Vagina (tissue), 2 donors: ENCODE data around the gene SLC12A3. TPM values are rescaled to one million over a fixed set of nuclear protein-coding genes. Genes with fewer than 3 reads are reported as not detected.

Source experiments
- DNase-seq, 2 donors: peaks; one replicate each; pipeline ENCODE4 v3.0.0-alpha.2; 2017; ENCODE audit errors: extremely low spot score in 2 of 2
- H3K27ac ChIP-seq: fragments of 200-600 bp; sonication (generic); one replicate; pipeline ENCODE4 v1.5.1; 2019
- H3K27me3 ChIP-seq: fragments of 200-600 bp; sonication (generic); one replicate; pipeline ENCODE4 v1.5.1; 2019
- H3K36me3 ChIP-seq, 2 donors: fragments of 200-600 bp; sonication (generic); one replicate each; pipeline ENCODE4 v1.5.1; 2017 to 2019
- H3K4me1 ChIP-seq: fragments of 200-600 bp; sonication (generic); one replicate; pipeline ENCODE4 v1.5.1; 2019
- H3K4me3 ChIP-seq, 2 donors: fragments of 200-600 bp; sonication (generic); 1 replicate in 1 of 2; 2 replicates in 1 of 2; pipeline ENCODE4 v1.5.1; 2016 to 2019
- H3K9me3 ChIP-seq: fragments of 200-600 bp; sonication (generic); one replicate; pipeline ENCODE4 v1.5.1; 2019
- POLR2A ChIP-seq, 2 donors: fragments of 450-650 bp; IDR thresholded peaks; one replicate each; pipeline ENCODE4 v1.6.1; 2017; ENCODE audit warnings: antibody characterized with exemption in 2 of 2, mild to moderate bottlenecking in 2 of 2, moderate library complexity in 2 of 2
- POLR2AphosphoS5 ChIP-seq, 2 donors: sonication (generic); formaldehyde crosslinking; IDR thresholded peaks; one replicate each; pipeline ENCODE4 v1.9.0; 2017; ENCODE audit warnings: antibody characterized with exemption in 2 of 2, mild to moderate bottlenecking in 2 of 2, low read depth in 1 of 2; ENCODE audit not compliant: insufficient read depth in 1 of 2
- intact Hi-C: fragments of 100-400 bp; cut with DNase I; formaldehyde crosslinking; loops from one replicate; pipeline ENCODE4 v1.15.1; 2023
- total RNA-seq: library from RNA; depleted of rRNA; stranded (reverse); fragments of >200 nt; gene quantifications from one replicate; pipeline ENCODE4 v1.2.3, GENCODE V29; 2016
- TF ChIP-seq, protein P1 (sequence below), 3 experiments: fragments of 450-650 bp in 2 of 3; fragments of 200-600 bp in 1 of 3; sonication (generic) in 1 of 3; IDR thresholded peaks; one replicate each; pipeline ENCODE4 v1.5.1; 2017 to 2019; ENCODE audit warnings: antibody characterized with exemption in 3 of 3, mild to moderate bottlenecking in 2 of 3, moderate library complexity in 2 of 3

Gene SLC12A3
- total RNA-seq, 1 donor from 2014 or later: not detected

DNA sequence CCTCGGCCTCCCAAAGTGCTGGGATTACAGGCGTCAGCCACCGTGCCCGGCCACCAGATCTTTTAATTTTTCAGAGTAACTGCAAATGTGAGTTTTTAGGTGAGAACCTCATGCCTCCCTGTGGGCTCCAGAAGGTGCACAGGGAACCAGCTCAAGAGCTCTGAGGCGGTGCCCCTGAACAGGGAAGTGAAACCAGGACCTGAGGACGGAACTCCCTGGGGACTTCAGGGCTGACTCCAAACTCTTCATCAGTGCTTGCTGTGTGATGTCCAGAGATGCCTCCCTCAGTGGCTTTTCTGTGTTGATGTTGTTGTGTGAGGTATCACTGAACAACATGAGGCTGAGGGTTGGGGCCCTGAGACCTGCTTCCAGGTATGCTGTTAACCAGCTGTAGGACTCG, 23.8 kb downstream of the SLC12A3 start:
- no peak for DNase-seq
- TF ChIP-seq POLR2A (IDR thresholded peaks at IDR 0.05) (no peak), POLR2AphosphoS5 (IDR thresholded peaks at IDR 0.05; ENCODE audit: insufficient read depth in 1 of 2, low read depth in 1 of 2) (no peak)
- TF ChIP-seq, protein P1, sequence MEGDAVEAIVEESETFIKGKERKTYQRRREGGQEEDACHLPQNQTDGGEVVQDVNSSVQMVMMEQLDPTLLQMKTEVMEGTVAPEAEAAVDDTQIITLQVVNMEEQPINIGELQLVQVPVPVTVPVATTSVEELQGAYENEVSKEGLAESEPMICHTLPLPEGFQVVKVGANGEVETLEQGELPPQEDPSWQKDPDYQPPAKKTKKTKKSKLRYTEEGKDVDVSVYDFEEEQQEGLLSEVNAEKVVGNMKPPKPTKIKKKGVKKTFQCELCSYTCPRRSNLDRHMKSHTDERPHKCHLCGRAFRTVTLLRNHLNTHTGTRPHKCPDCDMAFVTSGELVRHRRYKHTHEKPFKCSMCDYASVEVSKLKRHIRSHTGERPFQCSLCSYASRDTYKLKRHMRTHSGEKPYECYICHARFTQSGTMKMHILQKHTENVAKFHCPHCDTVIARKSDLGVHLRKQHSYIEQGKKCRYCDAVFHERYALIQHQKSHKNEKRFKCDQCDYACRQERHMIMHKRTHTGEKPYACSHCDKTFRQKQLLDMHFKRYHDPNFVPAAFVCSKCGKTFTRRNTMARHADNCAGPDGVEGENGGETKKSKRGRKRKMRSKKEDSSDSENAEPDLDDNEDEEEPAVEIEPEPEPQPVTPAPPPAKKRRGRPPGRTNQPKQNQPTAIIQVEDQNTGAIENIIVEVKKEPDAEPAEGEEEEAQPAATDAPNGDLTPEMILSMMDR (IDR thresholded peaks at IDR 0.05): no peak

DNA sequence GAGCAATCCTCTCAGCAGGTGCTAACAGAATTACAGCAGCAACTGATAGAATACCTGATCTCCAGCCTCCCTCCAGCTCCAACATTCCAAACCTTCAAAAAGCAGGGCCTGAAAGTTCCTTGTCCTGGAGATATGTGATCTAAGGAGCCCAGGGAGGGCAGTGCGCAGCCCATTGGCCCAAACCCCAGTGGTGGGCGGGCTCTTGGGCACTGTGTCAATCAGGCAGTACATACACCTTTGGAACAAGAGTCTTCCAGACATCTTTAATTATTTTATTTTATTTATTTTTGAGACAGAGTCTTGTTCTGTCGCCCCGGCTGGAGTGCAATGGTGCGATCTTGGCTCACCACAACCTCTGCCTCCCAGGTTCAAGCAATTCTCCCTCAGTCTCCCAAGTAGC, 24.2 kb downstream of the SLC12A3 start:
- H3K27ac ChIP-seq: no peak overlapping the region
- TF ChIP-seq POLR2AphosphoS5 (IDR thresholded peaks at IDR 0.05; ENCODE audit: insufficient read depth in 1 of 2, low read depth in 1 of 2): no peak
- no peaks in the 10 kb centered on the region for H3K9me3 ChIP-seq

More for the DNA sequence above, 23.8 kb downstream of the SLC12A3 start:
- H3K4me3 ChIP-seq: no peak overlapping the region
- intact Hi-C loops: no loop called here
- H3K4me1 ChIP-seq: no peaks in the 10 kb centered on the region
- no peaks in the 10 kb centered on the region for H3K36me3 ChIP-seq
- H3K27ac ChIP-seq: no peak overlapping the region
- H3K9me3 ChIP-seq: no peaks in the 10 kb centered on the region
- H3K27me3 ChIP-seq: no peaks in the 10 kb centered on the region

DNA sequence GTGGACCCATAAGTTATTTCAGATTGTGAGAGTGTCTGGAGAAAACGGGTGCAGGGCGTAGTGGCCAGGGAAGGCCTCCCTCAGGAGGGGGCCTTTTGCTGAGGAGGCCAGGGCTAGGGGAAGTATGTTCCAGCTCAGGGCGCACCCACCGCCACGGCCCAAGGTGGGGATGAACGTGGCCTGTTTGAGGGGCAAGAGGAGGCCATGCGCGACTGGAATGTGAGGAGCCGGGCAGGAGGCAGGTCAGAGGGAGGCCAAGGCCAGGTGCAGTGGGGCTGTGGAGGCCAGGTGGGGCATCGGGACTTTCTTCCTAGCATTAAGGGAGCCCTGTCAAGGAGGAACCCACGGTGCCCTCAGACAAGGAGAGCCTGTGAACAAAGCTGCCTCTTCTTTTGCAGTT, 26.7 kb downstream of the SLC12A3 start:
- TF ChIP-seq, protein P1 (IDR thresholded peaks at IDR 0.05): no peak
- TF ChIP-seq POLR2A (IDR thresholded peaks at IDR 0.05) (no peak), POLR2AphosphoS5 (IDR thresholded peaks at IDR 0.05; ENCODE audit: insufficient read depth in 1 of 2, low read depth in 1 of 2) (no peak)
- Histone ChIP-seq H3K4me3 (no peak overlapping the region), H3K9me3 (no peaks in the 10 kb centered on the region), H3K27me3 (no peaks in the 10 kb centered on the region), H3K4me1 (no peaks in the 10 kb centered on the region), H3K36me3 (no peaks in the 10 kb centered on the region), H3K27ac (no peak overlapping the region)
- DNase-seq: no peak
- intact Hi-C loops: no loop called here

More for the DNA sequence above, 24.2 kb downstream of the SLC12A3 start:
- intact Hi-C loops: no loop called here
- no peaks in the 10 kb centered on the region for H3K4me1 ChIP-seq
- H3K27me3 ChIP-seq: no peaks in the 10 kb centered on the region
- H3K4me3 ChIP-seq: no peak overlapping the region
- H3K36me3 ChIP-seq: no peaks in the 10 kb centered on the region
- DNase-seq: no peak

GRCh38 chr16:56892705-56893104, 27.7 kb downstream of the SLC12A3 start:
- no peak overlapping the region for H3K27ac ChIP-seq
- no peak for DNase-seq
- intact Hi-C loops: no loop called here
- H3K4me1 ChIP-seq: no peaks in the 10 kb centered on the region
- TF ChIP-seq, protein P1 (IDR thresholded peaks at IDR 0.05): no peak
- TF ChIP-seq POLR2AphosphoS5 (IDR thresholded peaks at IDR 0.05; ENCODE audit: insufficient read depth in 1 of 2, low read depth in 1 of 2): no peak
- no peak for TF ChIP-seq POLR2A (IDR thresholded peaks at IDR 0.05)
- no peaks in the 10 kb centered on the region for H3K27me3 ChIP-seq
- H3K36me3 ChIP-seq: no peaks in the 10 kb centered on the region
- H3K9me3 ChIP-seq: no peaks in the 10 kb centered on the region
- H3K4me3 ChIP-seq: no peak overlapping the region

DNA sequence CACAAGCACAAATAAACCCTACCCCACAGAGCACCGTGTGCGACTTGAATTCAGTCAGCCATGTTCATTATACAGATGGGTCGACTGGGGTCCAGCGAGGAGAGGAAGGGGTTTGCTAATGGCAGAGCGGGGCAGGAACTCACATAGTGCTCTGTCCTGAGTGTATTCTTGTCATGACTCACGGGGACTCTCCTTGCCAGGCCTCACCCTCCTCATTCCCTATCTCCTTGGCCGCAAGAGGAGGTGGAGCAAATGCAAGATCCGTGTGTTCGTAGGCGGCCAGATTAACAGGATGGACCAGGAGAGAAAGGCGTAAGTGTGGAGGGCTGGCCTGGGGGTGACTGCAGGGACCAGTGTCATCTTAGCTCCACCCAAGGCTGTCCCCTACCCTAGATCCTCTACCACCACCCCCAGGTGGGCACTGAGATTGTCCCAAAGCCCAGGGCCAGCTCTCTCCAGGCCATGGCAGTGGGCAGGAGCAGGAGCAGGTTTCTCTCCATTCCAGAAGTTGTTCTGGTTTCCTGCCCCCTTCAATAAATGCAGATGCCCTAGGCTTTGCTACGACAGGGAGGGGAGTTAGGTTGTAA, 29.4 kb downstream of the SLC12A3 start:
- Histone ChIP-seq H3K36me3 (no peaks in the 10 kb centered on the region), H3K4me1 (no peaks in the 10 kb centered on the region), H3K27ac (no peak overlapping the region), H3K9me3 (no peaks in the 10 kb centered on the region), H3K27me3 (no peaks in the 10 kb centered on the region), H3K4me3 (no peak overlapping the region)
- TF ChIP-seq POLR2AphosphoS5 (IDR thresholded peaks at IDR 0.05; ENCODE audit: insufficient read depth in 1 of 2, low read depth in 1 of 2): no peak
- TF ChIP-seq POLR2A (IDR thresholded peaks at IDR 0.05): no peak
- TF ChIP-seq, protein P1 (IDR thresholded peaks at IDR 0.05): no peak
- DNase-seq: no peak
- intact Hi-C loops: no loop called here
